Activated CD4-positive, alpha-beta T cell treated with anti-CD3 and anti-CD28 coated beads, Interleukin-2, amount 50 U/mL, for 16 hours (primary cell): ENCODE measurements around the gene MRC1.

Experiments used
- DNase-seq: peaks from one replicate; pipeline ENCODE4 v3.0.0-alpha.2; 2020

The MRC1 gene

DNA sequence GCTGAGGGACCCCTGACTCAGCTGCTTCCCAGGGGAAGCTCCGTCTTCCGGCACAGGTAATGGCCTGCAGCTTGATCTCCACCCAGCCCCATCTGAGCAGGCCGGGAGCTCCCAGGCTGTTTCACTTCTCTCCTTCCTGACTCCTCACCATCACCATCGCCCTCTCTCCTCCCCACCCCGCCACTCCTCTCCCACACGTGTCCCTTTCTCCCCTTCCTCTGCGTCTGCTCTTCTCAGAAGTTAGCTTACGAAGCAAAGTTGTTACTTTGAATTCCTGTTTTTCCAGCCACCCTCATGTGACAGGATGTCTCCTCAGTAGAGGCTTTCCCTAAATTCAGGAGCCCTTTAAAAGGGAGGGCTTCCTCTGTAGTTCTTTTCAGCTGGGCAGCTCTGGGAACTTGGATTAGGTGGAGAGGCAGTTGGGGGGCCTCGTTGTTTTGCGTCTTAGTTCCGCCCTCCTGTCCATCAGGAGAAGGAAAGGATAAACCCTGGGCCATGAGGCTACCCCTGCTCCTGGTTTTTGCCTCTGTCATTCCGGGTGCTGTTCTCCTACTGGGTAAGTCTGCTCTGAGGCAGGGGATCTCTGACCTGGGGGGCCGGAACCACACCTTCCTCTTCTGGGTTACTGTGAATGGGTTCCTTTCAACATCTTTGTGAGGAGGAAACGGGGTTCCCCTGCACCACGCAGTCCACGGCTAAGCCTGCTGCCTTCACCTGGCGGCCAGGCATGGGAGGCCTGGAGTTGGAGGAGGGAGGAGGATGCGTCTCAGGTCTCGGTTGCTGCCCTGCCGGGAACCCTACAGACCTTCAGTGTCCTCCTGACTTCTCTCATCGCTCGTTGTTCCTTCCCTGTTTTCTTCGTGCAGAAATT, at the start of gene MRC1:
Gene MRC1 (plus strand): TSS at position 378 of the 871 bp plus-strand sequence. CDS start 118 bp downstream, at position 496.
- DNase-seq = no peak

DNA sequence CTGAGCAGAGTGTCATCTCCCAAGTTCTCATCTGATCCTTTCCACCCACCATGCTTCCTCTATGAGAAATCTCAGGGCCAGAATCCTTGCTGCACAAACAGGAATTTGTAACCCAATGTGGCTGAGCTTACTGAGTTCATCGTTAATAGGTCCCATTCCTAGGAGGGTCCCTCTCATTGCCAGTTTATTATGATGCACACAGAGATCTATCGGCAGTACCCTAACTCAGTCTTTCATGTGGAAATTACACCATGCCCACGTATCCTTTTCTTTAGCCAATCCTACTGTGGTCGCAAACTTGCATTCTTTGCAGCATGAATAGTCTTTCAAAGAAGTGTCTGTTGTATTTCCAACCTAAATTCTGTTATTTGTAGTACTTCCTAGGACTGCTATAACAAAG, 45.0 kb upstream of the MRC1 start:
- DNase-seq = no peak

DNA sequence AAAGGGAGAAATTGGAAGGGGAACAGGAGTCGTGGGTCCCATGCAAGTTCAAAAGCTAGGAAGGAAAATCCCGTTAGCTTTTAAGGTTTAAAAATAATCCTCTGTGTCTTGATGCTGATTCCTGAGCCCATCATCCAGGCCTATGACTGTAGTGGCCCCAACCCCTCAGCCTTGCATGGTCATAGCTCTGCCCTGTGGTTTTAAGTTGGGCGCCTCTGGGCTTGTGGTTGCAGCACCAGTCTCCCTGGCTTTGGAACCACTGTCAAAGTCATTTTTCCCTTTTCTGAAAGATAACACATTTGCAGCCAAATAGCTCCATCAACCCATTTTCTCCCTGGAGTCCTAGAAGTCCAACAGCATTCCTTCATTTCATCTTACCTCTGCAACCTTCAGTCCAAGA, 43.5 kb upstream of the MRC1 start:
- no peak for DNase-seq

DNA sequence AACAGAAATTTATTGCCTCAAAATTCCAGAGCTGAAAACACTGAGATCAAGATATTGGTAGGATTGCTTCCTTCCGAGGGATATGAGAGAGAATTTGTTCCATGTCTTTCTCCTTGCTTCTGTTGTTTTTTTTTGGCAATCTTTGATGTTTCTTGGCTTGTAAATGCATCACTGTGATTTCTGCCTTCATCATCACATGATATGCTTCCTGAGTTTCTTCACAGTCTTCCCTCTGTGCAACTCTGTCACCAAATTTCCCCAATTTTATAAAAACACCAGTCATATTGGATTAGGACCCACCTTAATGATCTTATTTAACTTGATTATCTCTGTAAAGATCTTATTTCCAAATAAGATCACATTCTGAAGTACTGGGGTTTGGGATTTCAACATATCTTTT, 42.4 kb upstream of the MRC1 start:
- no peak for DNase-seq

DNA sequence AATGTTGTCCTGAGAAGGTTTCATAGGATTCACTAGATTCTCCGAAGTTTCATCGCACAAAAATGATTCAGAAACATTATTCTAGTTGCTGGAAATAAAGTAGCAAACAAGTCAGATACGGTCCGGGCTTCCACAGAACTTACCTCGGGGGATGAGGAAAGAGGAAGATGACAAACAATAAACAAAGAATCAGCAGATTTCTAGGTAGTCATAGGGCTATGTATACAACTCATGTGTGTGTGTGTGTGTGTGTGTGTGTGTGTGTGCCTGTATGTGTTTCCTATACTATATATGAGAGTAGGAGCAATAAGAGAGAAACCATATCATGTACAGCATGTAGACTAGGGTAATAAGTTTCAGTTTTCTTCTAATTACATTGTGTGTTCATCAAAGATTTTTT, 40.7 kb upstream of the MRC1 start:
- DNase-seq = no peak

DNA sequence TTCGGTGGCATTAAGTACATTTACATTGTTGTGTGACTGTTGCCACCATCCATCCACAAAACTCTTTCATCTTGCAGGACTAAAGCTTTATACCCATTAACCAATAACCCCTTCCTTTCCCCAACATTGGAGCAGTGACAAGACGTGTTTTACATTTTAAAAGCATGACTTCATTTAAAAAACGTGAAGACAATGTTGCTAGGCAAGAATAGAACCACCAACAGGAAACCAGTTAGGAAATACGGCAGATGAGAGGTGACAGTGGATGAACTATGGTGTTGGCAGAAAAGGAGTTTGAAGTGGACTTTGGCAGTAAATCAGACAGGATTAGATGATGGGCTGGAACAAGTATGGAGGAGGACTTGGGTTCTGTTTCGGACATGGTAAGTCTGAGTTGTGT, 40.2 kb upstream of the MRC1 start:
- DNase-seq = no peak

DNA sequence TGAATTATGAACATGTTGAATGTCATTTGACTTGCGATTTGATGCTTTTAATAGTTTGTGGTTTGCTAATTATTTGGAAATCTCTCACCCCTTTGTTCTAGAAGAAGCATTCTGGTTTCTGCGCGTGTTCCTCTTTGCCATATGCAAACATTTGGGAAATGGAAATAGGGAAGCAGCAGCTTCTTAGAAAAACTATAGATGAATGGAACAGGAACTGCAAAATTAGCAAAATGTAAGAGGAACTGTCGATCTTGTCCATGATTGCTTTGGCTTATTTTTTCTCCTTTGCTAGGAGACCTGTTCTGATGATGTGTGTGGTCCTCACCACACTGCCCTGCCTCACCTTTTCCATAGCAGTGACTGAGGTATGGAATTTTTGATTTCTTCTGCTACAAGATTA, 38.1 kb upstream of the MRC1 start:
- DNase-seq = no peak

DNA sequence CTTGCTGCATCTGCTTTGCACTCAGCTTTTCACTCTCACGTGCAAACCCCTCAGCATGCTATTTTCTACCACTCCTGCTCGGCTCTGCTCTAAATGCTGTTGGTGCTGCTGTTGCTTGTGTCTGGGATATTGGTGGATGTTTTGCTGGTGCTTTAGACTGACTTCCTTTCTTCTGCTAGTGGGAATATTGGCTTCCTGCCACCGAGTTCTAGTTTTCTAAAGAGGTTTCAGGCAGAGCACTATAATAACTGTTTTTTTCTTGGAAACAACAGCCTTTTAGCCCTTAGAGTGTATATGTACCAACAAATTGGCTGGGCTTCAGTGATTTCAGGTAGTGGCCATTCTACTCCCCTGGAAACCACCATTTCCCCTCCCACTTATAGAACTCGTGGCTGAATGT, 29.4 kb upstream of the MRC1 start:
- no peak for DNase-seq

DNA sequence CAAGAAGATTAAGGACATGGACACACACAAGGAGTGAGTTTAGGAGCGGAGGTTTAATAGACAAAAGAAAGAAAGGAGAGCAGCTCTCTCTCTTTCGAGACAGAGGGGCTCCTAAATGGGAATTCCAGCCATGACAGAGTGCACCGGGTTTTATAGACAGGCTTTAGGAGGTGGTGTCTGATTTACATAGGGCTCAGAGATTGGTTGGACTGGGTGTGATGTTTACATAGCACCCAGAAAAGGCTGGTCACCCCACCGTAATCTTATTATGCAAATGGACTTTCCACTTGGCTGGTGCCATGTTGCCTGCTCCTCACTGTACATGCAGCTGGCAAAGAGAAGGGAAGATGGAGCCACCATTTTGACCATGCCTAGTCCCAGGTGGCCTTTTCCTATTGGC, 28.4 kb upstream of the MRC1 start:
- no peak for DNase-seq

DNA sequence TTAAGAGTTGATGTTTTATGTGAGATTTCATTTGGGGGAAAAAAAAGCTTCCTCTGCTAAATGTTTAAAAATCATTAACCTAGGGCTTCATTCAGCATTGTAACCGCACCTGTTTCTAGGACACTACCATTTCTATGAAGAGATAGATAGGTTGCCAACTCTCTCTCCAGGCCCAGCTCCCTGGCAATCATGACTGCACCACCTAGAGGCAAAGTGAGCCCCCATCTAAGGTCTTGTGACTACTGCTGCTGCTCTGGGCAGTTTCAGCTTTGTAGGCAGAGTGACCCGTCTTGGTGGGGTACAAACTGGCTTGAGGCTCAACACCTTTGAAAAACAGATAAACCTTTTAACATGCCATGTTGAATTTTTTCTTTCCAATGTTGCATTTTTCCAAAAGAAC, 27.3 kb upstream of the MRC1 start:
- DNase-seq = no peak

DNA sequence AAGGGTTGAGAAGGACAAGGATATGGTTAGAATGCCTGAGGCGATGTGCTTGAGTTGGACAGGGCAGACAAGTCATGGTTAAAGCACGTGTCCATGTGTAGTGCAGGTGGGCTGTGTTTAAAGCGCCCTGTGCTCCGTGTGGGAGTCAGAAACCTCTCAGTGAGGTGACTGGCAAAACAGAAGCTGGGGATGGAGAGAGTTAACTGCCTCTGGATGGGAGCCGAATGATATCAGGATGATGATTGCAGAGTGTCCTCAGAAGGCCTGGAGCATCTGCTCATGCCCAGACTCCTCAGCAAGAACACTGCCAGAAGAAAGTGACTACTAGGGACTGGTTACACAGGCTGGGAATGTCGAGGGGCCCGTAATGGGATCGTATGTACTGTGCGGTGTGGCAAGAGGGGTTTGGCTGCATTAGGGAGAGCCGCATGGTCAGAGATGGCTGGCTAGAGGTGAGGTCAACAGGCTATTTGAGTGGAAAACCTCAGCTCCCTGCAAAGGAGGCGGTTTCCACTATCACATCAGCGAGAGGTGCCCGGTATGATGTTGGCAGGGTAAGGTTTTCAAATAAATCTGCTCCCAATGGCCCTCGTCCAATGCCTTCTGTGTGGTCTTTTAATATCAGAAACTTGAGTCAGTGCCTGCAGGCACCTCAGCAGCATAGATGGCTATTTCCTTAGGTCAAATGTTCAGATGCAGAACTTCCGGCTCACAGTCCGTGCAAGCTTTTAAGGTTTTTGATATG, 26.1 kb upstream of the MRC1 start:
- DNase-seq = no peak

DNA sequence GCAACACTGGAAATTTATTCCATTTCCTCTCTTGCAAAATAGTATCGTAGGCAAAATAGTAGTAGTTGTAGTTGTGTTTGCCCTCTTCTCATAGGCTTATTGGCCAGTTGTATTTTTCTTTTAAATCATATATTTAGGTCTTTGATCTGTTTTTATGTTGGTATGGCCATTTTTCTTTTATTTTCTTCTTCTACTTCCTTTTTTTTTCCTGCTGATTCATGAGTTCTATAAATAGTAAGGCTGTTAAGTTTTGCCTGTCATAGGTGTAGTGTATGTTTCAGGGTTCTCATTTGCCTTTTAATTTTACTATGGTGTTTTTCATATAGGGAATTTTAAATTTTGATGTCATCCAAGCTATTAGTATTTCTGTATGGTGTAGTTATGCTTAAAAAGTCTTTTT, 25.4 kb upstream of the MRC1 start:
- no peak for DNase-seq

DNA sequence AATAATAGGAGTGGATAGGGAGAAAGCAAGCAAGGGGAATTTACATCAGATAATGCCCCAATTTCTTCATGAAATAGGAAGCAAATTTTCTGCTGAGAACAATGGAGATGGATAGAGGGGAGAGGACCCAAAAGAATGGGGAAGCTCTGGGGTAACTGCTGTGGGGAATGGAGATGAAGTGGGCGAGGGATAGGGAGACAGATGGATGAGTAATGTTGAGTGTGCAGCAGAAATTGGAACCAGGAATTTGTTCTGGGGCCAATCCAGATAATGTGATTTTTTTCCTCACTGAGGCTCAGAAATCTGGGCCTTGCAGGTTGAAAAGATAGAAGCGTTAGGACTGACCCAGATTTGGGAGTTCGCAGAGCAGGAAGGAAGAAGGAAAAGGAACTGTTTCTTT, 24.5 kb upstream of the MRC1 start:
- no peak for DNase-seq

DNA sequence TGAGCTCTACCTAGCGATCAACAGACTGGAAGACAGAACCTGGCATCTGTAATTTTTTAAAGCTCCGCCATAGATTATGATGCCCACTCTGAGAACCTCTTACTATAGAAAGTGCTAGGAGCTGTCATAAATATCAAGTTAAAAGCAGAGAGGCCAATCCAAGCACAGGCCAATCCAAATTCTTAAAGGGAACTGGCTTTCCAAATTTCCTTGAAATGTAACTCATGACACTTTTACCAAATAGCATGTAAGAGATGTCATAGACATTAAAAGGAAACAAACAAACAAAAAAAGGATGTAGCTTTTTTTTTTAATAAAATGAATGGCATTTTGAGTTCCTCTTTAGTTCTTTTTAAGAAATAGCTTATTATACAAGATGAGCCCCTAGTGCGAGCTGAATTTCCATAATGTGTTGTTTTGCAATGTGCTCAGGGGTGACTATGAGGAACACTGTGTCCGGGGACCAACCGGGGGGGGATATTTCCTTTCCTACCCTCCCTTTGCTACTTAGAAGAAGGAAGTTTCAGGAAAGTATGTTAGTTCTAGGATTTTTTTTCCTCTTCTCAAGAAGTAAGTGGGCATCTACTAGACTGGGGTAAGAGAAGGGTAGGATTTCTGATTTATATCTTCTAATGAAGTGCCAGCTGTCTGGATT, 23.7 kb upstream of the MRC1 start:
- no peak for DNase-seq

DNA sequence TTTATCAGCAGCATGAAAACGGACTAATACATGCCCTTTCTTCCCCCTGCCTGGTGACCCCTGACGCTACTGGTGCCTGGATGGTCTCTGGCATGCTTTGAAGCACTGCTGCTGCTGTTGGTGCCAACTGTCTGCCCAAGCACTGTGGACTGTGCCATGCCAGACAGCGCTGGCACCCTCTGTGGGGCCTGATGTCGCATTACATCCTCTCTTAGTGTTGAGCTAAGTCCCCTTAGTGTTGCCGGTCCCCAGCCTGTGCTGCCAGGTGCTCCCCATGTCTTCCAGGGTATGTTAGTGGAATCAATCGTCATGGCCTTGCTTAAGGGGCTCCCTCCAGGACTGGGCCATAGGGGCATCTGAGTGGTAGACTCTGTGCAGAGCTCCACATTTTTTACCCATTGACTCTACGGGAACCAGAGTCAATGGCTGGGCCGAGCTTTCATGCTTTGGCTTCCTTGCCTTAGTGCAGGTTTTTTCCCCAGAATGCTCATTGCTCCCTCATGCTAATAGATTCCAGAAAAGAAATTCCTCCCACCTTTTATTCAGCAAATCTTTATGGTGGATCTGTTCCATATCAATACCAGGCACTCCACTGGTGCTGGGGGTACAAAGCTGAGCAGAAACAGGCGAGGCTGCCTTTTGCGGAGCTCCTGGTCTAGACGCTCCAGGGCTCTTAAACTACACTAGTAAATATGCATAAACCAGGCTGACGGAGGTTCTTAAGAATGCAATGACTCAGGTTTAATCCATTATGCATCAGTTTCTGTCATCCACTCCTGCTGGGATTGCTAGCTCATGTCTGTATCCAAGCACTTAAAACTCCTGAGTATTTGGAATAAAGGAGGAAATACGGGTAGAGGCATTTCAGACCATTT, 21.8 kb upstream of the MRC1 start:
- no peak for DNase-seq

DNA sequence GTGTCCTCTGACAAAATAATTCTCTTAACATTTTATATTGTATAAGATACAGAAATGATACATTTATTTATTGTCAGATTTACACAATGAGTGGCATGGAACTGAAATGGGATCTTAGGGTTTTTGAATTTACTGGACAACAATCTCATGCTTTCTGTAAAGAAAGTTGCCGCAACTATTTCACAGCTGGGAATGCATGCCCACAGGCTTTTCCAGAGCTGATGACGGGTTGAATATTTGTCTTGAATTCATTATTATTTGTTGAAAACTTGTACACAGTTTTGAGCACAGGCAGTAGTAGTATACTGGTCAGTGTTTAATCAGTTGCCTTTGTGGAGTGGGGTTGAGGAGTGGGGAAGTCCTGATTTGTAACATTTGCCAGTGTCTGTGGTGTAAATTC, 20.5 kb upstream of the MRC1 start:
- DNase-seq = no peak

DNA sequence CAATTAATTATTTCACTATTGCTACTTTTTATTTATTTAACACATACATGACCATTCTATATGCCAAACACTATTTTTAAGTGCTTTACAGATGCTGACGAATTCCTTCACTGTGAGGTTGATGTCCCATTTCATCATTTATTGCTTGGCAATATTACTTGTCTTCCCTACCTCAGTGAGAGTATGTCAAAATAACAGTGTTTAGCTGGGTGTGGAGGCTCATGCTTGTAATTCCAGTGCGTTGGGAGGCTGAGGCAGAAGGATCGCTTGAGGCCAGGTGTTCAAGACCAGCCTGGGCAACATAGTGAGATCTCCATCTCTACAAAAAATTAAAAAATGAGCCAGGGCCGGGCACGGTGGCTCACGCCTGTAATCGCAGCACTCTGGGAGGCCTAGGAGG, 19.8 kb upstream of the MRC1 start:
- DNase-seq = no peak

DNA sequence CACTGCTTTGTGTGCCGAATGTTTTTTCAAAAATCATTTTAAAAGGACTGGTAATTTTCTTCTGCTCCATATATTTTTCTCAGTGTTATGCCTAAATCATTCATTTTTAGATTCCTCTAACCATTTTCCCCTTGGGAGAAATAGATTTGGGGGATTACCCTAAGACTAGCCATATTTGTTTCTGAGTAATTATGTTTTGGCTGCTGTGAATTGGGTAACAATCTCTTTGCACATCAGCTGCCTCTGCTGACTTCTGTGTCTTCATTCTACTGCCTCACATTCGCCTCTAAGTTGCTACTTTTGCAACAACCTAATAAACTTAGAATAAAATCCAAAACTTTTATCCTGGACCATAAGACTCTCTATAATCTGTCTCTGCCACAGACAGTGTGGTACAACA, 18.5 kb upstream of the MRC1 start:
- DNase-seq = no peak

DNA sequence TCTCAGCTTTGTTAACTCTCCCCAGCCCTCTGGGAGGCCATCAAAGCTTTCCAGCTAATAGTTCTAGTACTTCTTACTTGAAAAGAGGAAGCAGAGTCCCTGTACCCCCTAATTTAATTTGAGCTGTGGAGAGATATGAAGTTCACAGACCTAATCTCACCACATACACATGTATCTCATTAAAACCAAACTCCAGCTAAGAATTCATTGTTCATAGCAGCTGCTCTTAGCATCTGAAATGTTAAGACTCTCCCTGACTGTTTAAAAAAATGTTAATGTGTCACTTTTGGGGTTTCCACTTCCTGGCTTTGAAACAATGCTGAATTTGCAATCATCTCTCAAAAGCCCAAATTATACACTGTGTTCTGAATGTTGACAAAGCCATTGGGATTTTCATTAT, 16.2 kb upstream of the MRC1 start:
- no peak for DNase-seq

DNA sequence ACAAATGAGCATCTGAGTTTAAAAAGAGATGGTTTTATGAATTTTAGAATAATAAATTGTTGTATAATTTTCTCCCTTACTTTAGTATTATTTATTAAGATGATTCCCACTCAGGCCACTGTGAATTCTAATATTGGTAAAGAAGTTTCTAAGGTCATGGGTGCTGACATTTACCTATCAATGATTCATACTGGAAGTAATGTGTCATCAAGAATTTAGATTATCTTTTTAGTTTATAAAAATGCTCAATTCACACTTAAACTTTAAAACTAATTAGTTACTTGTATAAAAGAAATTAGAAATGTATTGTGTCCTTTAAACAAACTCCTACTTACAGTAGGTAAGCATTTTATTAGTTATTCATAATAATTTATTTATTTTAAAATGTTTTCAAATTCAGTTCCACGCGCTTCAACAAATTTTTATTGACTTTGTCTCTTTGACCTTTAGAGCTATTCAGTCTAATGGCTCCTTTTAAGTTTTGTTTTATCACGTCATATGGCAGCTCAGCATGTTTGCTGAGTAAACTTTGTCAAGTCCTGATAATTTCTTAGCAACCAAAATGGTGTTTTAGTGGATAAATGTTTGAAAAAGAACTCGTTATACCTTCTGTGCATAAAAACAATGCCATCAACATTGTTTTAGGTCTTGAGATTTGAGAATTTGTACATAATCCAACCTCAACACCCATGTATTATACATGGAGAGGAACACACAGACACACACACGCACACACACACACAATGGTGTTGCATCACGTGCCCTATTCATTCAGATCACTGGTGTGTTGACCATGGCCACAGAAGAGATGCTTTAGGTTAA, 15.1 kb upstream of the MRC1 start:
- DNase-seq = no peak

DNA sequence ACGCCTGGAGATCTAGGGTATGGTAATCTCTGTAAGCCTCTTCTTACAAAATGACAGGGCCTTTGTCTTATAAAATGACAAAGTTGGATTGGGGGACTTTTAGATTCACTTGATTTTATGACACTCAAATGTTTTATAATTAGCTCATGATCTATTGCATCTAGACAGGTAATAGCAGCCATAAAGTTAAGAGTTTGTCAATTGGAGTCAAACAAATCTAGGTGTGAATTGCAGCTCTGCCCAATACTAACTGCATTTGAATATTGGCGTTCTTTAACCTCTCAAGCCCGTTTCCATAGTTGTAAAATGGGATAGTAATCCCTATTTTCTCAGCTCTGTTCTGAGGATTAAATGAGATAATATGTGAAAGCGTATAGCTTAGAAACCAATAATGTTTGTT, 14.1 kb upstream of the MRC1 start:
- no peak for DNase-seq
